Epithelial cell of proximal tubule (primary cell): ENCODE results near the gene SERPINE1. TPM values are rescaled to one million over a fixed set of nuclear protein-coding genes. Genes with fewer than 3 reads are reported as not detected.
"Not testable (repeated sequence)": the region's sequence is repeated elsewhere in the genome, so short reads cannot be mapped to it uniquely, and the experiment has no call there.

Experiments
- DNase-seq: peaks from one replicate; pipeline ENCODE4 v3.0.0-alpha.2; 2011; ENCODE audit warnings: low read depth
- H3K4me3 ChIP-seq: 2 replicates; pipeline ENCODE4 v1.5.1; 2011; ENCODE audit warnings: low read depth, mild to moderate bottlenecking, low read length
- CTCF ChIP-seq: conservative IDR thresholded peaks from 2 replicates; pipeline ENCODE4 v1.5.1; 2012; ENCODE audit warnings: low read depth, mild to moderate bottlenecking, low read length
- total RNA-seq: library from RNA; depleted of rRNA; stranded (reverse); fragments of >200 nt; gene quantifications from 2 replicates; pipeline ENCODE4 v1.2.3, GENCODE V29; 2015

The SERPINE1 gene
- total RNA-seq, 1 donor from 2014 or later: 249 TPM

- DNase-seq: no peak
- TF ChIP-seq CTCF: no peak
- H3K4me3 ChIP-seq: no peak overlapping the region
Observed at GRCh38 chr7:101119876-101120275, 7.0 kb upstream of the SERPINE1 start.

GRCh38 chr7:101120315-101120714 is 6.6 kb upstream of the SERPINE1 start:
- no peak for DNase-seq
- H3K4me3 ChIP-seq: no peak overlapping the region
- no peak for TF ChIP-seq CTCF

GRCh38 chr7:101121631-101121990 is 5.3 kb upstream of the SERPINE1 start:
- not testable (repeated sequence) for DNase-seq, H3K4me3 ChIP-seq

GRCh38 chr7:101121991-101122932 is 4.6 kb upstream of the SERPINE1 start:
- TF ChIP-seq CTCF: no peak
- peak overlapping the region; percentile 32 for H3K4me3 ChIP-seq
- peak; percentile 88 for DNase-seq

GRCh38 chr7:101122933-101123702 is 3.8 kb upstream of the SERPINE1 start:
- no peak for DNase-seq
- TF ChIP-seq CTCF: no peak
- H3K4me3 ChIP-seq: no peak overlapping the region

GRCh38 chr7:101123703-101124068 is 3.2 kb upstream of the SERPINE1 start:
- no peak for DNase-seq
- TF ChIP-seq CTCF: no peak
- H3K4me3 ChIP-seq: no peak overlapping the region

GRCh38 chr7:101124376-101125056 is 2.4 kb upstream of the SERPINE1 start:
- no peak overlapping the region for H3K4me3 ChIP-seq
- no peak for DNase-seq

More at GRCh38 chr7:101124376-101125056, 2.4 kb upstream of the SERPINE1 start:
- no peak for TF ChIP-seq CTCF
